SU-DHL-6 (cell line): ENCODE data around the gene U2AF2.
A peak's percentile ranks its signal among the peaks of the same experiment; 100 is the strongest.

ENCODE experiments used
- H2AFZ ChIP-seq: fragments of 200-600 bp; sonication (generic); 2 replicates; pipeline ENCODE4 v1.6.1; 2014; ENCODE audit warnings: low read depth, mild to moderate bottlenecking, moderate library complexity, mixed read lengths, antibody characterized with exemption, low read length; ENCODE audit not compliant: severe bottlenecking
- H3F3A ChIP-seq: fragments of 200-600 bp; shearing (Covaris generic); 2 replicates; pipeline ENCODE4 v1.6.0; 2016; ENCODE audit warnings: antibody characterized with exemption, mild to moderate bottlenecking; ENCODE audit not compliant: insufficient read depth
- H3K27ac ChIP-seq: fragments of 200-600 bp; sonication (generic); 2 replicates; pipeline ENCODE4 v1.5.1; 2016; ENCODE audit warnings: low read depth, mild to moderate bottlenecking, low read length, moderate library complexity, mixed read lengths
- H3K27me3 ChIP-seq: fragments of 200-600 bp; sonication (generic), shearing (Covaris generic); 2 replicates; pipeline ENCODE4 v1.6.0; 2014; ENCODE audit warnings: mild to moderate bottlenecking, low read length
- H3K36me3 ChIP-seq: fragments of 200-600 bp; sonication (generic); 2 replicates; pipeline ENCODE4 v1.6.1; 2014; ENCODE audit warnings: mild to moderate bottlenecking, low read length, mixed read lengths
- H3K4me2 ChIP-seq: fragments of 300-600, 200-600 bp; shearing (Covaris generic), sonication (generic); 2 replicates; pipeline ENCODE4 v1.6.0; 2014; ENCODE audit warnings: low read length, low read depth, mild to moderate bottlenecking; ENCODE audit not compliant: poor library complexity, severe bottlenecking
- H3K4me3 ChIP-seq: fragments of 200-600 bp; sonication (generic); 2 replicates; pipeline ENCODE4 v1.5.1; 2014; ENCODE audit warnings: antibody characterized with exemption, low read length, mild to moderate bottlenecking, mixed read lengths; ENCODE audit not compliant: insufficient read depth, poor library complexity, severe bottlenecking
- H3K79me2 ChIP-seq: fragments of 200-600 bp; sonication (generic); 2 replicates; pipeline ENCODE4 v1.6.1; 2014; ENCODE audit warnings: mild to moderate bottlenecking, low read length, moderate library complexity; ENCODE audit not compliant: insufficient read depth
- H3K9ac ChIP-seq: fragments of 200-600 bp; sonication (generic); 2 replicates; pipeline ENCODE4 v1.7.0; 2014; ENCODE audit warnings: mild to moderate bottlenecking, low read length
- H3K9me2 ChIP-seq: fragments of 200-600 bp; sonication (generic); replicated peaks from 2 replicates; pipeline ENCODE4 v1.6.1; 2014; ENCODE audit warnings: low read length; ENCODE audit not compliant: insufficient read depth
- H3K9me3 ChIP-seq: fragments of 200-600 bp; sonication (generic); 2 replicates; pipeline ENCODE4 v1.6.1; 2014; ENCODE audit warnings: low read length, mixed read lengths; ENCODE audit not compliant: insufficient read depth
- H4K20me1 ChIP-seq: fragments of 200-600 bp; sonication (generic); 2 replicates; pipeline ENCODE4 v1.6.1; 2014; ENCODE audit warnings: low read depth, mild to moderate bottlenecking, antibody characterized with exemption, low read length, moderate library complexity, mixed read lengths
- CTCF ChIP-seq: fragments of 200-600 bp; sonication (generic); IDR thresholded peaks from one replicate; pipeline ENCODE4 v1.5.1; 2017; ENCODE audit warnings: antibody characterized with exemption, mild to moderate bottlenecking, low read length, moderate library complexity; ENCODE audit not compliant: insufficient read depth, poor library complexity, severe bottlenecking
- EZH2phosphoT487 ChIP-seq: fragments of 200-600 bp; sonication (generic), shearing (Covaris generic); conservative IDR thresholded peaks from 2 replicates; pipeline ENCODE4 v1.6.1; 2018; ENCODE audit warnings: mild to moderate bottlenecking, antibody characterized with exemption, low read length, moderate library complexity, mixed read lengths

The U2AF2 gene

GRCh38 chr19:55653651-55654322 is 1.0 kb upstream of the U2AF2 start:
- H3K36me3 ChIP-seq, result peaks cover 9% of the 10 kb centered on the region; the same call in 1 of the 2 replicates
- peaks cover 16% of the 10 kb centered on the region; the same call in 1 of the 2 replicates for H4K20me1 ChIP-seq
- H3F3A ChIP-seq, result peaks cover 3% of the 10 kb centered on the region; the same call in 1 of the 2 replicates
- peak overlapping the region; percentile 74 for H3K4me2 ChIP-seq
- H3K27me3 ChIP-seq, result no peaks in the 10 kb centered on the region
- no peaks in the 10 kb centered on the region for H3K9me3 ChIP-seq
- peak overlapping the region; percentile 68 for H3K4me3 ChIP-seq
- H3K27ac ChIP-seq, result peak overlapping the region; percentile 96
- peaks cover 35% of the 10 kb centered on the region for H3K79me2 ChIP-seq
- no peak for TF ChIP-seq EZH2phosphoT487
- peak; percentile 98 for TF ChIP-seq CTCF
- H2AFZ ChIP-seq, result no peak overlapping the region
- no peaks in the 10 kb centered on the region for H3K9me2 ChIP-seq
- H3K9ac ChIP-seq, result peak overlapping the region; percentile 93

- H3K27ac ChIP-seq, result peak overlapping the region; percentile 96
- peaks cover 9% of the 10 kb centered on the region; the same call in 1 of the 2 replicates for H3K36me3 ChIP-seq
- no peaks in the 10 kb centered on the region for H3K9me3 ChIP-seq
- peak overlapping the region; percentile 68 for H3K4me3 ChIP-seq
- H3K9me2 ChIP-seq, result no peaks in the 10 kb centered on the region
- H3F3A ChIP-seq, result peaks cover 3% of the 10 kb centered on the region; the same call in 1 of the 2 replicates
- no peak for TF ChIP-seq EZH2phosphoT487
- peak overlapping the region; percentile 74 for H3K4me2 ChIP-seq
- H3K79me2 ChIP-seq, result peaks cover 41% of the 10 kb centered on the region
- peaks cover 17% of the 10 kb centered on the region; the same call in 1 of the 2 replicates for H4K20me1 ChIP-seq
- H3K9ac ChIP-seq, result peak overlapping the region; percentile 93
- H2AFZ ChIP-seq, result peak overlapping the region; percentile 67
- no peaks in the 10 kb centered on the region for H3K27me3 ChIP-seq
Observed at GRCh38 chr19:55654323-55654867, 440 bp upstream of the U2AF2 start.

DNA sequence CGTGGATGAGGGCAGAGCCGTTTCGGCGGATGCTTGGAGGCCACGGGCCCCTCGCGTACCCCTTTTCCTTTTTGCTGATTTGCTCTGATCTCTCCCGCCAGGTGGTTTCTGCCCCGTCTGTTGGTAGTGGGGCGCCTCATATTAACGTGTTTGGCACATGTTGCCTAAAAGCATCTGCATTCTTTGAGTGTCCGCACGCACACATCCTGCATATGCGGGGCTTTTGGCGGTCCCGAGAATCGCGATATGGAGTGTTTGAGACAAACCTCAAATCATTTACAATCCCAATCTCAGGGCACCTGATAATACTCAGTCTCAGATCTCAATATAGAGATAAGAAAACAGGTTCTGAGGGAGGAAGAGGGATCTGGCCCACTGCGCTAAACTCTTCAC is 809 bp downstream of the U2AF2 start:
- Histone ChIP-seq H4K20me1 (peaks cover 17% of the 10 kb centered on the region; the same call in 1 of the 2 replicates), H3K27me3 (no peaks in the 10 kb centered on the region), H3K9ac (peak overlapping the region; percentile 93), H3K9me3 (no peaks in the 10 kb centered on the region), H3F3A (peaks cover 3% of the 10 kb centered on the region; the same call in 1 of the 2 replicates), H3K79me2 (peaks cover 54% of the 10 kb centered on the region), H3K4me3 (peak overlapping the region; percentile 89), H3K9me2 (no peaks in the 10 kb centered on the region), H3K36me3 (peaks cover 9% of the 10 kb centered on the region; the same call in 1 of the 2 replicates), H3K4me2 (peak overlapping the region; percentile 94), H3K27ac (peak overlapping the region; percentile 96), H2AFZ (no peak overlapping the region)
- no peak for TF ChIP-seq EZH2phosphoT487
- TF ChIP-seq CTCF, result no peak

DNA sequence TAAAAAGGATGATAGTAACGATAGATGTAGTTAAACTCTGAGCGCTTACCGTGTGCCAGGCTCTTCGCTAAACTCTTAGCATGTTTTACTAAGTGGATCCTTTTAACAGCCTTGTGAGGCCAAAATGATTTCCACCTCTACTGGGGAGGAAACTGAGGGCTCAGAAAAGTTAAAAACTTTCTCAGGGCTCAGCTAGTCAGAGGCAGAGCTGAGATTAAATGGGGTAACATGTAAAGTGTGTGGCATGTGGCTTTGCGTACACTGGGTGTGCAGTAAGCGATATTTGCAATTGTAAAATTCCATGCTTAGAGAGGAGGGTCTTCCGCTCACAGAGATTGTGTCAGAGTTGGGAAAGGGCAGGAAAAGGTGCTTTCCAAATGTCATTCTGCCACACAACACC is 1.7 kb downstream of the U2AF2 start:
- Histone ChIP-seq H3K9me2 (no peaks in the 10 kb centered on the region), H3K79me2 (peaks cover 63% of the 10 kb centered on the region), H3K36me3 (peaks cover 10% of the 10 kb centered on the region), H4K20me1 (peaks cover 17% of the 10 kb centered on the region; the same call in 1 of the 2 replicates), H2AFZ (no peak overlapping the region), H3K27ac (peak overlapping the region; percentile 96), H3K27me3 (no peaks in the 10 kb centered on the region), H3K9me3 (no peaks in the 10 kb centered on the region), H3K9ac (peak overlapping the region; percentile 93), H3K4me3 (peak overlapping the region; percentile 89), H3F3A (peaks cover 3% of the 10 kb centered on the region; the same call in 1 of the 2 replicates), H3K4me2 (peak overlapping the region; percentile 94)
- TF ChIP-seq CTCF, result no peak
- TF ChIP-seq EZH2phosphoT487, result no peak
